GM20000 (cell line): ENCODE results near the gene CARF.
"Not testable (repeated sequence)": the region's sequence is repeated elsewhere in the genome, so short reads cannot be mapped to it uniquely, and the experiment has no call there.

Experiments
- DNase-seq: peaks from one replicate; pipeline ENCODE4 v3.0.0; 2012; ENCODE audit warnings: low spot score
- CTCF ChIP-seq: IDR thresholded peaks from 2 replicates; pipeline ENCODE4 v1.5.1; 2012; ENCODE audit warnings: mild to moderate bottlenecking, control low read depth; ENCODE audit errors: extremely low read depth, missing control alignments

CARF gene

GRCh38 chr2:202944816-202945215, 32.7 kb downstream of the CARF start:
- TF ChIP-seq CTCF, result no peak
- no peak for DNase-seq

- no peak for TF ChIP-seq CTCF
- DNase-seq, result no peak
Measured at GRCh38 chr2:202945497-202945896, 33.4 kb downstream of the CARF start.

GRCh38 chr2:202949333-202949732, 37.3 kb downstream of the CARF start:
- not testable (repeated sequence) for DNase-seq

- TF ChIP-seq CTCF, result no peak
- no peak for DNase-seq
Measured at GRCh38 chr2:202950592-202950991, 38.5 kb downstream of the CARF start.

- no peak for TF ChIP-seq CTCF
- DNase-seq, result no peak
Measured at GRCh38 chr2:202960524-202960923, 48.4 kb downstream of the CARF start.

- no peak for TF ChIP-seq CTCF
- no peak for DNase-seq
Measured at GRCh38 chr2:202963712-202964111, 51.6 kb downstream of the CARF start.

GRCh38 chr2:202965810-202966460, 53.9 kb downstream of the CARF start:
- TF ChIP-seq CTCF, result no peak
- peak; percentile 28 for DNase-seq

GRCh38 chr2:202969404-202969803, 57.3 kb downstream of the CARF start:
- DNase-seq, result not testable (repeated sequence)
